Posterior vena cava (tissue), 2 donors: ENCODE results near the gene SLAMF7. TPM values are rescaled to one million over a fixed set of nuclear protein-coding genes. Genes with fewer than 3 reads are reported as not detected.

ENCODE experiments used
- DNase-seq: peaks from one replicate; pipeline ENCODE4 v3.0.0-alpha.2; 2020; ENCODE audit warnings: low spot score
- intact Hi-C, 2 donors: fragments of 100-400 bp; cut with DNase I; formaldehyde crosslinking; loops; one replicate each; pipeline versions ENCODE4 v1.14.1 to v1.14.2; 2022 to 2023
- total RNA-seq, 2 donors: library from RNA; stranded (reverse); fragmentation: NEBNext Ultra II Directional; extraction: Animal tissue kit (Norgen Biotek cat#: 25700); gene quantifications; one replicate each; pipeline ENCODE4 v1.2.1, GENCODE V29; 2021
- donor health status: DM: yes; HTN: yes; CAD: no.
- donor health status: DM: yes; HTN: yes; CAD: no.

SLAMF7 gene
- total RNA-seq, 2 donors from 2014 or later: 0.69 to 0.81 TPM

DNA sequence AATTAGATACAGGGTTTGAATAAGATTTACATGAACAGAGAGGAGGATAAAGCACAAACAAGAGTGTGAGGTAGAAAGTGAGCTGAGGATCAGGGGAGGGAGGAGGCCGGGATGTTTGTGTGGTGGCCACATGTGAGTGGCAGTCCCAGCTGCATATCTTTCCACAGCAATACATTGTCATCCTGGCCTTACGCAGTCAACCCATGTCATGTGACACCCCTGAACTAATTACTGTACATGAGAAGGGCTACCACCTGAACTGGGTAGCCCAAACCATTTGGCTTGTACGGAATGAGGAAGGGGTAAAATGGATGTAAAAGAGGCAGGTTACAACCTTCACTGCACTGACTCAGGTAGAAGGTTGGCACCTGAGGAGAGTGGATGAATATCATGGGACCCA lies 4.2 kb downstream of the SLAMF7 start:
- intact Hi-C loops: no loop called here
- DNase-seq: no peak

- intact Hi-C loops: no loop called here
- no peak for DNase-seq
These were observed 5.3 kb downstream of the SLAMF7 start for GRCh38 chr1:160744199-160744851.

DNA sequence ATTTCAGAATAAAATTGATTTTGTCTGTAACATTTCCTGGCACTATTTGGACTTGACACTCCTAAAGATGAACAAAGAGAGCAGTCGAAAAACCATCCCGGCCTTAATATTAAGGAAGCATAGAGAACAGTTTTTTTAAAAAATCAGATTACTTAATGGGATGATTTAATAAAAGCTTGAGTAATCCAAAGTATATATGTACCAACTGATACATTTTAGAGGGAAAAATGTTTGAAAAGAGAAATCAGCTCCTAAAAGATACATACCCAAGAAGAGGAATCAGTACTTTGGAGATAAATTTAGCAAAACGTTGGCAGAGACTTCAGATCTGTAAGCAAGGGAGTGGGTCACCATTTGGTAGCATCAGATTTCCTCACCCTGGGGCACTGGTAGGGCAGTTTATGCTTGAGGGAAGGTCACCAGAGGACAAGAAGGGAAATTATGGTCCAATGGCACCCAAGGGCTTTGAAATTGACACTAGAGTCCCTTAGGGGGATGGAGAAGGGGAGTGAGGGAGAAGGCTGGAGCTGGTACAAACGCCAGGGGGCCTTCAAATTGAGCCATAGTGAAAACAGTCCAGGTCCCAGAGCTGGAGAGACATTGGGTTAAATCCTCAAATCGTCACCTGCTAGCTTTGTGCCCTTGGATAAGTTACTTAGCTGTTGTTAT lies 5.9 kb downstream of the SLAMF7 start:
- no peak for DNase-seq
- intact Hi-C loops: no loop called here

- DNase-seq: no peak
- intact Hi-C loops: no loop called here
These were observed 6.5 kb downstream of the SLAMF7 start for GRCh38 chr1:160745551-160745950.

- intact Hi-C loops: no loop called here
- no peak for DNase-seq
These were observed 7.9 kb downstream of the SLAMF7 start for GRCh38 chr1:160746836-160747500.

DNA sequence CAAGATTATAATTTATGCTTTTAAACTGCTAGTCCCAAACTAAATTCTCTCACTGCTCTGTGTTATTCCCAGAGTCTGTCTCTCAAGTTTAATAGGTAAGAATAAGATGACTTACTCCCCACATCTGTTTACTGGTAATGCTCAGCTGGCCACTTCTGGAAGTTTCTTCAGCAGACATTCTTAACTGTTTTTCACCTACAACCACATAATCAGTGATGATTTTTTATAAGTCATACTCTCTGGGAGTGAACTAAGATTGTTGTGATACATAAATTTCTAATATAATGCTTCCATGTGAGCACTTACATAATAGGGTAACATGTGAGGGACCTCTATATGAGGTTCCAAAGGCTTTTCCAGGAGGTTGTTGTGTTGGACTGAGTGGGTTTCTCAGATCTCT lies 8.7 kb downstream of the SLAMF7 start:
- DNase-seq: no peak
- intact Hi-C loops: no loop called here

DNA sequence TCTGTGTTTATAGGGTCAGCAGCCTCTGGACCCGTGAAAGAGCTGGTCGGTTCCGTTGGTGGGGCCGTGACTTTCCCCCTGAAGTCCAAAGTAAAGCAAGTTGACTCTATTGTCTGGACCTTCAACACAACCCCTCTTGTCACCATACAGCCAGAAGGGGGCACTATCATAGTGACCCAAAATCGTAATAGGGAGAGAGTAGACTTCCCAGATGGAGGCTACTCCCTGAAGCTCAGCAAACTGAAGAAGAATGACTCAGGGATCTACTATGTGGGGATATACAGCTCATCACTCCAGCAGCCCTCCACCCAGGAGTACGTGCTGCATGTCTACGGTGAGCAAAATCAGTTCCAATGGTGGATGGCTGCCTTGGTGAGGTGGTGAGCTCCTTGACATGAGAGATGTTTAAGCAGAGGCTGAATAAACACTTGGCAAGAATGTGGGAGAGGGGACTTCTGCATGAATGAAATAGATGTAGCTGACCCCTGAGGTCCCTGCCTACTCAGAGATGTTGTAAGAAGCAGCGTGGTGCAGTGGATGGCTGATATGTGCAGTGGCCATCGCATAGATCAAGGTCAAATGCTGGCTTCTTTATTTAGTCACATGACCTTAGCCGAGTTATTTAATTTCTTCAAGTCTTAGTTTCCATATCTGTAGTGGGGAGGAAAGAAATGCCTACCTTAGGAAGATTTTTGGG lies 9.3 kb downstream of the SLAMF7 start:
- DNase-seq: no peak
- intact Hi-C loops: no loop called here

DNA sequence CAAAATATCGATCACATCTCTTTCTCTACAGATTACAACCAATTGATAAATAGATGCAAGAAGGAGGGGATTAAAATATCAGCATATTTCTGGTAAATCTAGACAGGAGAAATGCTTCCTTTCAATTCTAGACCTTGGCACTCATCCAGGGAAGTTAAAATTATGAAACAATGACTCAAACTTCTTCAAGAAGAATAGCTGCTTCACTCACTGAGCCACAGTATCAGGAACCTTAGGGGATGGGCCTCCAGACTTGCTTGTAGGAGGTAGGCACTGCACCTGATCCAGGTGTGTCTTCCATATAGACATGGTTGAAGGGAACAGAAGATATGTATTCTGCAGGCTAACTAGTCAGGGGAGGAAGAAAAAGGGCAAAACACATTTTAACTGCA lies 9.8 kb downstream of the SLAMF7 start:
- DNase-seq: no peak
- intact Hi-C loops: no loop called here

- no peak for DNase-seq
- intact Hi-C loops: no loop called here
These were observed 11.6 kb downstream of the SLAMF7 start for GRCh38 chr1:160750608-160751007.

GRCh38 chr1:160752406-160752805 lies 13.4 kb downstream of the SLAMF7 start:
- DNase-seq: no peak
- intact Hi-C loops: no loop called here

- no peak for DNase-seq
- intact Hi-C loops: no loop called here
These were observed 13.9 kb downstream of the SLAMF7 start for GRCh38 chr1:160752924-160753323.

GRCh38 chr1:160753594-160753993 lies 14.5 kb downstream of the SLAMF7 start:
- intact Hi-C loops: no loop called here
- DNase-seq: no peak

GRCh38 chr1:160755461-160755860 lies 16.4 kb downstream of the SLAMF7 start:
- DNase-seq: no peak
- intact Hi-C loops: no loop called here

GRCh38 chr1:160755911-160756848 lies 17.1 kb downstream of the SLAMF7 start:
- intact Hi-C loops: no loop called here
- DNase-seq: no peak

DNA sequence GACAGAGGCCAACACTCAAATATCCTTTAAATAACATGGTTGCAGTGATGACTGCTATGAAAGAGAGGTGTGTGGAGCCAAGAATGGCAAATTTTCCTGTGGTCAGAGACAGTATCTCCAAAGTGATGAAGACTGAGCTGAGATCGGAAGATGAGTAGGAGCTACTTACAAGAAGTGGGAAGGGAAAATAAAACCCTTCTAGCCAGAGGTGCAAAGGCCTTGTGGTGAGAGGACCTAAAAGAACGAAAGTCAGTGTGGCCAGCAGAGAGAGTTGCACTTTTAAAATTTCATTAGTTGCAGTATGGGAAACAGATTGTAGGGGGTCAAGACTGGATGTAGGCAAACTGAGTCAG lies 17.8 kb downstream of the SLAMF7 start:
- no peak for DNase-seq
- intact Hi-C loops: no loop called here

DNA sequence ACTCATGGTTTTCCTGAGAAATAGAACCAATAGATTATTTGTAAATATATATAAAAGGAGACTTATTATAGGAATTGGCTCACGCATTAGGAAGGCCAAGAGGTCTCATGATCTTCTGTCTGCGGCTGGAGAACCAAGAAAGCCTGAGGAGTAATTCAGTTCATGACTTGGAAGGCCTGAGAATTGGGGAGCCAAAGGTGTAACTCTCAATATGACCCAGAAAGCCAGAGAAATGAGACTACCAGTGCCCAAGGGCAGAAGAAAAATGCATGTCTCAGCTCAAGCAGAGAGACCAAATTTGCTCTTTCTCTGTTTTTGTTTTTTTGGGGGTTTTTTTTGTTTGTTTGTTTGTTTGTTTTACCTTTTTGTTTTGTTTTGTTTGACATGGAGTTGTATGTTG lies 19.5 kb downstream of the SLAMF7 start:
- no peak for DNase-seq
- intact Hi-C loops: no loop called here

DNA sequence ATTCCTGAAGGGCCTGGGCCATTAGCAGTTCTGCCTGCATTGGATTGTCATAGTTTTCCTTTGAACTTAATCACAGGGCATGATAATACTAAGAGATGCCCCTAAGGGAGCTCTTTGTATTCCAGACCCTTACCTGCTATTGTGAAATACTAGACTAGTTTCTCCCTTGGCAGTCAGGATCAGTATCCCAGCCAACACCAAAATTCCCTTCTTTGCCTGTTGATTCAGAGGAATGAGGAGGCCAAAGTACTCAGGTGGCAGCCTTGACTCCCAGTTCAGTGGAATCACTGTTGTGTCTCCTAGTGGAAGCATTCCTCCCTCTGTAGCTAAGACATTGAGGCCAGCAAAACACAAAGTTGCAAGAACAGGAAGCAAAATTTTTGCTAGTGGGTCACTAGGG lies 20.7 kb downstream of the SLAMF7 start:
- intact Hi-C loops: no loop called here
- DNase-seq: no peak

GRCh38 chr1:160761046-160761445 lies 22.0 kb downstream of the SLAMF7 start:
- intact Hi-C loops: no loop called here
- DNase-seq: no peak

DNA sequence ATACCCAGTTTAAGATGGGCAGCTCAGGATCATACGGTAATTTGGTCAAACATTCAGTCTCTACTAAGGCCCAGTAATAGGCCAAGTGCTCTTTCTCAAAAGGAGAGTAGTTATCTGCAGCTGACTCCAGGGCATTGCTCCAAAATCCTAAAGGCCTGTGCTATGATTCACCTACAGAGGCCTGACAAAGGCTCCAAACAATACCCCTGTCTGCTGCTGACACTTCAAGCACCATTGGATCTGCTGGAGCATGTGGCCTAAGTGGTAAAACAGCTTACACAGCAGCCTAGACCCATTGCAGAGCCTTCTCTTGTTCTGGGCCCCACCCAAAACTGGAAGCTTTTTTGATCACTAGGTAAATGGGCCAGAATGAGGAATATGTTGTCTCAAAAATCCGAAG lies 22.8 kb downstream of the SLAMF7 start:
- intact Hi-C loops: no loop called here
- no peak for DNase-seq
